Occipital lobe (tissue), 2 donors: ENCODE data around the gene TEDC1. TPM values are rescaled to one million over a fixed set of nuclear protein-coding genes. Genes with fewer than 3 reads are reported as not detected.

Experiments used
- DNase-seq: peaks from one replicate; lab custom pipeline; 2025; lab: John Stamatoyannopoulos, UW
- total RNA-seq: library from RNA; depleted of rRNA; stranded (reverse); fragments of >200 nt; gene quantifications from one replicate; pipeline ENCODE4 v1.2.3, GENCODE V29; 2014

TEDC1 gene
- total RNA-seq, 1 donor from 2014 or later: 5.6 TPM

GRCh38 chr14:105525326-105525725, 34.3 kb downstream of the TEDC1 start:
- DNase-seq: no peak

GRCh38 chr14:105525861-105526775, 35.1 kb downstream of the TEDC1 start, which contains the start of gene TMEM121:
Gene TMEM121 (plus strand): TSS chr14:105526583. CDS start chr14:105528835, 2,252 bp downstream.
- peak; percentile 51 for DNase-seq

- no peak for DNase-seq
These were observed 35.8 kb downstream of the TEDC1 start for GRCh38 chr14:105526776-105527380.

- DNase-seq: no peak
These were observed 36.4 kb downstream of the TEDC1 start for GRCh38 chr14:105527381-105527825.

GRCh38 chr14:105527826-105528585, 37.0 kb downstream of the TEDC1 start:
- peak; percentile 62 for DNase-seq

- DNase-seq: no peak
These were observed 37.7 kb downstream of the TEDC1 start for GRCh38 chr14:105528586-105529318.

- DNase-seq: no peak
These were observed 38.2 kb downstream of the TEDC1 start for GRCh38 chr14:105529319-105529568.

- no peak for DNase-seq
These were observed 38.7 kb downstream of the TEDC1 start for GRCh38 chr14:105529569-105530284.

GRCh38 chr14:105530285-105531087, 39.4 kb downstream of the TEDC1 start:
- DNase-seq: no peak

- DNase-seq: no peak
These were observed 40.2 kb downstream of the TEDC1 start for GRCh38 chr14:105531088-105531893.

- no peak for DNase-seq
These were observed 41.0 kb downstream of the TEDC1 start for GRCh38 chr14:105531894-105532623.

- DNase-seq: no peak
These were observed 41.7 kb downstream of the TEDC1 start for GRCh38 chr14:105532735-105533141.

GRCh38 chr14:105533391-105533790, 42.3 kb downstream of the TEDC1 start:
- no peak for DNase-seq

- no peak for DNase-seq
These were observed 42.9 kb downstream of the TEDC1 start for GRCh38 chr14:105533811-105534498.

GRCh38 chr14:105534586-105534985, 43.5 kb downstream of the TEDC1 start:
- no peak for DNase-seq

- DNase-seq: no peak
These were observed 45.0 kb downstream of the TEDC1 start for GRCh38 chr14:105536051-105536450.

- DNase-seq: no peak
These were observed 45.9 kb downstream of the TEDC1 start for GRCh38 chr14:105536691-105537579.
